ENCODE measurements around the gene CEP192.
"Not testable (repeated sequence)": the region's sequence is repeated elsewhere in the genome, so short reads cannot be mapped to it uniquely, and the experiment has no call there.

The CEP192 gene

GRCh38 chr18:12973562-12974213 lies 17.5 kb upstream of the CEP192 start:
- H3K9me2 ChIP-seq (replicated peaks; ENCODE audit: control insufficient read depth, low read length) = no peaks in the 10 kb centered on the region
- H3K4me3 ChIP-seq (ENCODE audit: low read length) = no peak overlapping the region
- H3K4me1 ChIP-seq (ENCODE audit: control insufficient read depth, low read length) = no peaks in the 10 kb centered on the region
- peaks cover 81% of the 10 kb centered on the region for H3K36me3 ChIP-seq (ENCODE audit: control insufficient read depth, low read length)
- H3K27me3 ChIP-seq (ENCODE audit: control insufficient read depth, low read length) = no peaks in the 10 kb centered on the region
- no peak for TF ChIP-seq CTCF (IDR thresholded peaks at IDR 0.05; ENCODE audit: low read depth, low read length, poor library complexity, severe bottlenecking)
- TF ChIP-seq EZH2phosphoT487 (IDR thresholded peaks at IDR 0.05; ENCODE audit: borderline replicate concordance, low read length) = no peak
- no peaks in the 10 kb centered on the region for H4K20me1 ChIP-seq (ENCODE audit: control insufficient read depth, insufficient read depth, low read depth, low read length)
- H3K9me3 ChIP-seq (ENCODE audit: control insufficient read depth, insufficient read depth, low read length) = no peaks in the 10 kb centered on the region
- peaks cover 7% of the 10 kb centered on the region for H3K79me2 ChIP-seq (ENCODE audit: control insufficient read depth, low read length)
- no peak overlapping the region for H3K27ac ChIP-seq (ENCODE audit: low read depth, low read length)
- no peaks in the 10 kb centered on the region for H3F3A ChIP-seq (ENCODE audit: control insufficient read depth, insufficient read depth)
- no peak overlapping the region for H3K4me2 ChIP-seq (ENCODE audit: low read length)

GRCh38 chr18:12975488-12975887 lies 15.7 kb upstream of the CEP192 start:
- Histone ChIP-seq H3F3A (ENCODE audit: control insufficient read depth, insufficient read depth) (no peaks in the 10 kb centered on the region), H3K36me3 (ENCODE audit: control insufficient read depth, low read length) (peaks cover 73% of the 10 kb centered on the region), H3K4me3 (ENCODE audit: low read length) (no peak overlapping the region), H3K4me1 (ENCODE audit: control insufficient read depth, low read length) (no peaks in the 10 kb centered on the region), H3K9me2 (replicated peaks; ENCODE audit: control insufficient read depth, low read length) (no peaks in the 10 kb centered on the region), H4K20me1 (ENCODE audit: control insufficient read depth, insufficient read depth, low read depth, low read length) (no peaks in the 10 kb centered on the region), H3K9me3 (ENCODE audit: control insufficient read depth, insufficient read depth, low read length) (no peaks in the 10 kb centered on the region), H3K27me3 (ENCODE audit: control insufficient read depth, low read length) (no peaks in the 10 kb centered on the region), H3K4me2 (ENCODE audit: low read length) (no peak overlapping the region), H3K27ac (ENCODE audit: low read depth, low read length) (no peak overlapping the region), H3K79me2 (ENCODE audit: control insufficient read depth, low read length) (peaks cover 7% of the 10 kb centered on the region; the same call in 1 of the 2 replicates)
- TF ChIP-seq CTCF (IDR thresholded peaks at IDR 0.05; ENCODE audit: low read depth, low read length, poor library complexity, severe bottlenecking) = no peak
- no peak for TF ChIP-seq EZH2phosphoT487 (IDR thresholded peaks at IDR 0.05; ENCODE audit: borderline replicate concordance, low read length)

- H3K4me2 ChIP-seq (ENCODE audit: low read length) = no peak overlapping the region
- no peaks in the 10 kb centered on the region for H3K27me3 ChIP-seq (ENCODE audit: control insufficient read depth, low read length)
- no peak overlapping the region for H3K27ac ChIP-seq (ENCODE audit: low read depth, low read length)
- H3F3A ChIP-seq (ENCODE audit: control insufficient read depth, insufficient read depth) = no peaks in the 10 kb centered on the region
- peaks cover 7% of the 10 kb centered on the region; the same call in 1 of the 2 replicates for H3K79me2 ChIP-seq (ENCODE audit: control insufficient read depth, low read length)
- H3K36me3 ChIP-seq (ENCODE audit: control insufficient read depth, low read length) = peaks cover 65% of the 10 kb centered on the region
- no peaks in the 10 kb centered on the region for H3K4me1 ChIP-seq (ENCODE audit: control insufficient read depth, low read length)
- no peaks in the 10 kb centered on the region for H3K9me3 ChIP-seq (ENCODE audit: control insufficient read depth, insufficient read depth, low read length)
- no peak for TF ChIP-seq CTCF (IDR thresholded peaks at IDR 0.05; ENCODE audit: low read depth, low read length, poor library complexity, severe bottlenecking)
- no peak for TF ChIP-seq EZH2phosphoT487 (IDR thresholded peaks at IDR 0.05; ENCODE audit: borderline replicate concordance, low read length)
- no peaks in the 10 kb centered on the region for H3K9me2 ChIP-seq (replicated peaks; ENCODE audit: control insufficient read depth, low read length)
- no peaks in the 10 kb centered on the region for H4K20me1 ChIP-seq (ENCODE audit: control insufficient read depth, insufficient read depth, low read depth, low read length)
- no peak overlapping the region for H3K4me3 ChIP-seq (ENCODE audit: low read length)
Measured at GRCh38 chr18:12976305-12976704, 14.9 kb upstream of the CEP192 start.

- H3K36me3 ChIP-seq (ENCODE audit: control insufficient read depth, low read length) = peaks cover 62% of the 10 kb centered on the region
- not testable (repeated sequence) for H3K9me3 ChIP-seq (ENCODE audit: control insufficient read depth, insufficient read depth, low read length); H3K9me2 ChIP-seq (replicated peaks; ENCODE audit: control insufficient read depth, low read length); H3K27ac ChIP-seq (ENCODE audit: low read depth, low read length); H3K27me3 ChIP-seq (ENCODE audit: control insufficient read depth, low read length); H3K79me2 ChIP-seq (ENCODE audit: control insufficient read depth, low read length); H4K20me1 ChIP-seq (ENCODE audit: control insufficient read depth, insufficient read depth, low read depth, low read length); H3K4me1 ChIP-seq (ENCODE audit: control insufficient read depth, low read length); H3F3A ChIP-seq (ENCODE audit: control insufficient read depth, insufficient read depth); H3K4me2 ChIP-seq (ENCODE audit: low read length); H3K4me3 ChIP-seq (ENCODE audit: low read length)
Measured at GRCh38 chr18:12980065-12980464, 11.1 kb upstream of the CEP192 start.
